Neuron (in vitro differentiated cells): ENCODE results near the gene RANBP17.
"Not testable (repeated sequence)": the region's sequence is repeated elsewhere in the genome, so short reads cannot be mapped to it uniquely, and the experiment has no call there.

Source experiments
- H2AFZ ChIP-seq: one replicate; pipeline ENCODE4 v1.6.1; 2013; ENCODE audit warnings: low read depth, mild to moderate bottlenecking, inconsistent platforms, low read length, moderate library complexity
- H3K27me3 ChIP-seq: one replicate; pipeline ENCODE4 v1.6.1; 2013; ENCODE audit warnings: low read length; ENCODE audit not compliant: insufficient read depth
- H3K36me3 ChIP-seq: one replicate; pipeline ENCODE4 v1.6.1; 2013; ENCODE audit warnings: low read length; ENCODE audit not compliant: insufficient read depth
- H3K4me1 ChIP-seq: one replicate; pipeline ENCODE4 v1.6.1; 2013; ENCODE audit warnings: low read length; ENCODE audit not compliant: insufficient read depth
- H3K4me3 ChIP-seq: 2 replicates; pipeline ENCODE4 v1.5.1; 2013; ENCODE audit warnings: mild to moderate bottlenecking, low read length, moderate library complexity
- H3K9me3 ChIP-seq: one replicate; pipeline ENCODE4 v1.6.1; 2013; ENCODE audit warnings: low read length

Gene RANBP17

GRCh38 chr5:171162165-171162564 lies 300.3 kb downstream of the RANBP17 start:
- H3K27me3 ChIP-seq, result no peaks in the 10 kb centered on the region
- H3K9me3 ChIP-seq, result no peaks in the 10 kb centered on the region
- no peaks in the 10 kb centered on the region for H3K36me3 ChIP-seq
- H3K4me1 ChIP-seq, result peaks cover 2% of the 10 kb centered on the region
- no peak overlapping the region for H3K4me3 ChIP-seq
- no peak overlapping the region for H2AFZ ChIP-seq

DNA sequence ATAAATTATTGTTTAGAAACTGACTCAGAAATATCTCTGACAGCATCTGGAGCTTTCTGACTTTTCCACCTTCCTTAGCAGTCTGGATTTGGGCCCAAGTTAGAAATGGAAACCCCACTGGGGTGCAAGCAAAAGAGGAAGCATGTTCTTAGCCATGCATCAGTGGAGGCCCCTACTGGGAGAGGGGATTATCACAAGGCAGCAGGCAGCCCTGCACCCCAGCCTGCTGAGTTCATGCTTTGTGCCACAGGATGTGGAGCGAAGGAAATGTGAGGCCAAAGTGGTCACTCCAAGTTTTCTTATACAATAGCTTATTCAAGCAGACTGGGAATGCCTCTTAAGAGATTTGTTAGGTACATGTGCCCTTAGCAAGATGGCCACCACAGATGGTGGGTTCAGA lies 300.8 kb downstream of the RANBP17 start:
- Histone ChIP-seq H3K36me3 (no peaks in the 10 kb centered on the region), H2AFZ (no peak overlapping the region), H3K4me3 (no peak overlapping the region), H3K4me1 (peaks cover 2% of the 10 kb centered on the region), H3K27me3 (no peaks in the 10 kb centered on the region), H3K9me3 (no peaks in the 10 kb centered on the region)

DNA sequence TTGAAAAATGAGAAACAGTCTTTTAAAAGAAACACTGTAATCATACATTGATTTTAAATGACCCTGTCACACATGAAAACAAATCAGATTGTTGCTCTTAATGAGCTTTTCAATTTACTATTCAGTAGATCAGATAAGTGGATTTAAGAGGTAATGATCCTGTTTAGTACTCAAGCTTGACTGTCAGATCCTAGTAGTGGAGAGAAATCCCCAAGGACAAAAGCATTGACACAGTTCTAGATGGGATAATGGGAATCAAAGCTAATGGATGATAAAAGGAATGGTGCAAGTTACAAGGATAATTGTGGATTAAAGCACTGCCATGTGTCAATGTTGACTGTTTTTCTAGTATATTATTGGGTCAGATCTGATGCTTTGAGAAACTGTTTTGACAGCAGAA lies 304.9 kb downstream of the RANBP17 start:
- H3K27me3 ChIP-seq, result no peaks in the 10 kb centered on the region
- H3K4me1 ChIP-seq, result peaks cover 2% of the 10 kb centered on the region
- no peak overlapping the region for H3K4me3 ChIP-seq
- no peak overlapping the region for H2AFZ ChIP-seq
- no peaks in the 10 kb centered on the region for H3K9me3 ChIP-seq
- no peaks in the 10 kb centered on the region for H3K36me3 ChIP-seq

DNA sequence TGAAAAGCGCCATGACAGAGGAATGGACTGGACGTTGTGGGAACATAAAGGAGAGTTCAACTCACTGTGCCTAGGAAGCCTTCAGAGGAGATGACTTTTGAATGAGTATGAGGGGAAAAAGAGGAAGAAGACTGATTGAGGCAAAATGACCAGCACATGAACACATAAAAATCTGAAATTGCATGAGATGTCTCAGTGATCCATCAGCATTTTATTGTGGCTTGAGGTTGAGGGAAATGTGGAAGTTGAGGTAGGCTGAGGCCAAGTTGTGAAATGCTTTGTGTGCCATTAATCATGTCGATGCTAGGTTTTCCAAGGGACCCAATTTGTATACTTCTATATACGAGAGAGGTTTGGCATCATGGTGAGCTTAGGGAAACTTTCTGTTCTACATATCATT lies 306.4 kb downstream of the RANBP17 start:
- H2AFZ ChIP-seq, result no peak overlapping the region
- no peaks in the 10 kb centered on the region for H3K27me3 ChIP-seq
- peaks cover 2% of the 10 kb centered on the region for H3K4me1 ChIP-seq
- no peak overlapping the region for H3K4me3 ChIP-seq
- H3K36me3 ChIP-seq, result no peaks in the 10 kb centered on the region
- H3K9me3 ChIP-seq, result no peaks in the 10 kb centered on the region

DNA sequence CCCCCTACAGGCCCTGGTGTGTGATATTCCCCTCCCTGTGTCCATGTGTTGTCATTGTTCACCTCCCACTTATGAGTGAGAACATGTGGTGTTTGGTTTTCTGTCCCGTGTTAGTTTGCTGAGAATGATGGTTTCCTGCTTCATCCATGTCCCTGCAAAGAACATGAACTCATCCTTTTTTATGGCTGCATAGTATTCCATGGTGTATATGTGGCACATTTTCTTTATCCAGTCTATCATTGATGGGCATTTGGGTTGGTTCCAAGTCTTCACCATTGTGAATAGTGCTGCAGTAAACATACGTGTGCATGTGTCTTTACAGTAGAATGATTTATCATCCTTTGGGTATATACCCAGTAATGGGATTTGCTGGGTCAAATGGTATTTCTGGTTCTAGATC lies 313.1 kb downstream of the RANBP17 start:
- not testable (repeated sequence) for H3K36me3 ChIP-seq, H3K9me3 ChIP-seq, H3K27me3 ChIP-seq, H2AFZ ChIP-seq, H3K4me3 ChIP-seq, H3K4me1 ChIP-seq

DNA sequence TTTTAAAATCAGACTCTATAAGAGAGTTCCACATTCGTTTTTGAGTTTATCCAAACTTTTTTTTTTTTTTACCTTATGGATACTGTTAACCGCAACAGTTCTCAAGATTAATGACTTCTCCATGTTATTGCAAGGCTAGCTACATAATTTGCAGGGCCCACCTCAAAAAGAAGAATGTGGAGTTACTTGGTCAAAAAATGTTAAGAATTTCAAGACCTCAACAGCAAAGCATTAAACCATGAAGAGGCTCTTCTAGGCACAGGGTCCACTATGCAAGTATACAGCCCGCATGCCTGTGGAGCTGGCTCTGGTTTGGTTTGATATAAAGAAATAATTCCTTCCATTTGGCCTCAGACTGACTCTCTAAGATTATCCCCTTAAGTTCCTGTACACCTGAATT lies 313.9 kb downstream of the RANBP17 start:
- H3K27me3 ChIP-seq, result no peaks in the 10 kb centered on the region

GRCh38 chr5:171178190-171178589 lies 316.4 kb downstream of the RANBP17 start:
- not testable (repeated sequence) for H3K4me1 ChIP-seq, H3K36me3 ChIP-seq, H2AFZ ChIP-seq, H3K4me3 ChIP-seq, H3K9me3 ChIP-seq, H3K27me3 ChIP-seq

More for the DNA sequence above, 313.9 kb downstream of the RANBP17 start:
- no peak overlapping the region for H3K4me3 ChIP-seq
- H3K9me3 ChIP-seq, result no peaks in the 10 kb centered on the region
- no peak overlapping the region for H2AFZ ChIP-seq
- no peaks in the 10 kb centered on the region for H3K4me1 ChIP-seq
- H3K36me3 ChIP-seq, result no peaks in the 10 kb centered on the region

DNA sequence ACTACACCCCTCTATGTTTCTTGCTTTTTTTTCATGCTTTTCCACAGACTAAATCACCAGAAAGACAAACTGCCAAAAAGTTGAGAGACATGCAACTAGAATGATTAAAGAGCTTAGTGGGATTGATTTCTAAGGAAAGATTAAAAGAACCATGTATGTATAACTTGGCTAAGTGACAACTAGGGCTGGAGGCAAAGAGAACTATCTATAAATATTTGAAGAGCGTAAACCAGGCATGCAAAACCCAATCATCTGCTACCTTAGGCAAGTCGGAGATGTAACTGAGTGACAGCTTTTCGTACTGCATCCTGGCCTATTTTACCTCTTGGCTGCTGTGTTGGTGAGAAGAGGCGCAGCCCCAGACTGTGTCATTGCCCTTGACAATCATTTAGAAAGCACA lies 326.2 kb downstream of the RANBP17 start:
- Histone ChIP-seq H3K36me3 (peaks cover 5% of the 10 kb centered on the region), H2AFZ (no peak overlapping the region), H3K4me1 (no peaks in the 10 kb centered on the region), H3K4me3 (no peak overlapping the region), H3K27me3 (no peaks in the 10 kb centered on the region), H3K9me3 (peaks cover 5% of the 10 kb centered on the region)

DNA sequence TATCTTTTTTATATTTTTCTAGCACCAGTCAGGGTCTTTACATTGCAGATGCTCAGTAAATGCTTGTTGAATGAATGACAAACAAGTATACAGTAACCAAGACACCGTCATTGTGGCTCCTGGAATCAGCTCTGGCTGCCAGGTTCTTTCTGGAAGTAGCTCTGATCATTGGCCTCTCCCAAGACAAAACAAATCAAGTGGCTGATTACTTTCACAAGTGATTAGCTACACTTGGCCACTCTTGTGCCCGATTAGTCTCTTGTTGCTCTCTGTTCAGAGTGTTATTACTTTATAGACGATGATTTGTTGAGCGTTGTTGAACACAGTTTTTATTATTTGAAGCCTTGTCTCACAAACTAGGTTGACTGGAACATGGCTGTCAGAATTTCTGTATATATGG lies 327.6 kb downstream of the RANBP17 start:
- H3K36me3 ChIP-seq, result peaks cover 3% of the 10 kb centered on the region
- no peaks in the 10 kb centered on the region for H3K4me1 ChIP-seq
- no peak overlapping the region for H3K4me3 ChIP-seq
- H3K9me3 ChIP-seq, result peaks cover 5% of the 10 kb centered on the region
- H3K27me3 ChIP-seq, result no peaks in the 10 kb centered on the region
- H2AFZ ChIP-seq, result no peak overlapping the region

- Histone ChIP-seq H3K4me1 (no peaks in the 10 kb centered on the region), H3K36me3 (peaks cover 3% of the 10 kb centered on the region), H3K27me3 (no peaks in the 10 kb centered on the region), H3K9me3 (peaks cover 2% of the 10 kb centered on the region), H3K4me3 (no peak overlapping the region), H2AFZ (no peak overlapping the region)
Observed at GRCh38 chr5:171192111-171192510, 330.3 kb downstream of the RANBP17 start.

- Histone ChIP-seq H3K27me3 (no peaks in the 10 kb centered on the region), H3K36me3 (no peaks in the 10 kb centered on the region), H3K4me1 (peaks cover 7% of the 10 kb centered on the region), H3K4me3 (no peak overlapping the region), H3K9me3 (no peaks in the 10 kb centered on the region), H2AFZ (no peak overlapping the region)
Observed at GRCh38 chr5:171201310-171201709, 339.5 kb downstream of the RANBP17 start.

DNA sequence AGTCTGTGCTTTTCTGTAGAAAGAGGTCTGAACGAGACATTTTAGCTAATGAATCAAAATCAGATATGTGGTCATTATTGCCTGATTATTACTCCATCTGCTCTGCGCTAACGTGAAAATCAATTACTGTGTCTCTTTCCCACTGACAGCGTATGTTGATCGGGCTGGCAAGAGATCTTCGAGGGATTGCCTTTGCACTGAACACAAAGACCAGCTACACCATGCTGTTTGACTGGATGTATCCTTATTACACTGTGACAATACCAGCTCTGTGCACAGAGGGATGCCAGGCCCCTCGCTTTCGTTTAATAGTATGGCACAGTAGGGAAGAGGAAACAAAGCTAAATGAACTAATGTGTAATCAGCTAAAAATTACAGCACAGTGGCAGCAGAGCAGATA lies 343.6 kb downstream of the RANBP17 start:
- H2AFZ ChIP-seq, result no peak overlapping the region
- H3K36me3 ChIP-seq, result no peaks in the 10 kb centered on the region
- H3K4me3 ChIP-seq, result no peak overlapping the region
- no peaks in the 10 kb centered on the region for H3K9me3 ChIP-seq
- peaks cover 7% of the 10 kb centered on the region for H3K4me1 ChIP-seq
- H3K27me3 ChIP-seq, result no peaks in the 10 kb centered on the region

DNA sequence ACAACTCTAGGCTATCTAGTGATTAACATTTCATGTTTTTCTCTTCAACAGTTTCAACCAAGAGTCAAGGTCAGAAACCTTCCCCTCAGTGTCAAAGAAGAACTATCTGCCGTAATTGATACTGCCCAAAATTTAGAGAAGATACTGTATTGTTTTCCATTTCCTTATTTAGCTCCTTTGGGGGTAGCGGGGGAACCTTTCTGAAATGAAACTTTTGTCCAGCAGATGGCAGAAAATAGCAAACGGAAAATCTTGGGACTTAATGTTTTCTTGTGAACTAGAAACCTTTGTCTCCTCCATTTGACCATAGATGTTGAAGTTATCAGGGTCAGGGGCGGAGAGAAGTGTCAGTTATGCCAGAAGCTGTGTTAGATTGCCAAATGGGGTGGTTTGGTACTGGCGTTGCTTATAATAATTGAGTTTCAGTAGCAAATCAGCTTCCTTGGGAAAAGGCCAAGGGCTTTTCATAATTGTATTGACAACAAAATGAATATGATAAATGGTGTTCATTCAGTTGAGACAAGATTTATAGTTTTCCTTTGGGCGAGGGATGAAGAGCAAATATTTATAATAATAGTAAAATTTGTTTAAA lies 345.5 kb downstream of the RANBP17 start:
- Histone ChIP-seq H3K9me3 (no peaks in the 10 kb centered on the region), H3K4me3 (no peak overlapping the region)

DNA sequence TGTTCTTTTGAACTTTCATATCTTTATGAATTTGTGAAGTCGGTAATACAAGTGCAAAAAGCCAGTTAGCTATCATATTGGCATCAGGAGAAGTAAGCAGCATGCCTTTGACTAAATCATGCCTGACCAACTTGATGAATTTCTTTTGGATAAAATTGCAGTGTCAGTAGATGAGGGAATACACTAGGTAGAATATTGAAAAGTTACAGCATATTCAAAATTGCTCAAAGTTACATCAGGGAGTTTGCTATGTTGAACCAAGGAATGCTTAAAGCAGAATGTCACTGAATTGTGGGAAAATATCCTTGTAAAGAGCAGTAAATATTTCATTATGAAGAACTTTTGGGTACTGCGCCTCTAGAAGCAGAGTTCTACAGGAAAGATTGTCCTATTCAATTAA lies 360.1 kb downstream of the RANBP17 start:
- Histone ChIP-seq H2AFZ (no peak overlapping the region), H3K9me3 (no peaks in the 10 kb centered on the region), H3K36me3 (no peaks in the 10 kb centered on the region), H3K27me3 (no peaks in the 10 kb centered on the region), H3K4me3 (no peak overlapping the region), H3K4me1 (no peaks in the 10 kb centered on the region)

More for the DNA sequence above, 345.5 kb downstream of the RANBP17 start:
- Histone ChIP-seq H2AFZ (no peak overlapping the region), H3K36me3 (no peaks in the 10 kb centered on the region), H3K27me3 (no peaks in the 10 kb centered on the region), H3K4me1 (peaks cover 7% of the 10 kb centered on the region)
